Endothelial cell of umbilical vein (primary cell): ENCODE results near the gene NOTCH1. TPM values are rescaled to one million over a fixed set of nuclear protein-coding genes. Genes with fewer than 3 reads are reported as not detected.
A peak's percentile ranks its signal among the peaks of the same experiment; 100 is the strongest.

Experiments used
- BruUV-seq: library from RNA; stranded (reverse); fragments of 400-500 nt; replicated peaks from 2 replicates; lab custom pipeline; 2021; lab: Mats Ljungman, UMichigan
- CTCF ChIA-PET: fragments of 300-600, 350-600 bp; sonication (Branson Sonifier 250); formaldehyde crosslinking; loops from one replicate; lab custom pipeline; 2021; ENCODE audit warnings: antibody characterized with exemption, inconsistent platforms; lab: Charles Lee
- POLR2A ChIA-PET: fragments of 300-600, 350-600 bp; sonication (Branson Sonifier 250); formaldehyde crosslinking; loops from one replicate; lab custom pipeline; 2021; ENCODE audit warnings: antibody characterized with exemption, inconsistent platforms; lab: Charles Lee
- DNase-seq: peaks from one replicate; pipeline ENCODE4 v3.0.0-alpha.2; 2011; ENCODE audit warnings: low read depth, low spot score
- FAIRE-seq: peaks from 2 replicates; lab custom pipeline; 2011; peaks lifted over from hg19 to GRCh38; lab: Jason Lieb, UNC
- H2AFZ ChIP-seq: 2 replicates; pipeline ENCODE4 v1.6.0; 2012; ENCODE audit warnings: low read depth, low read length, control low read depth, inconsistent platforms
- H3K27ac ChIP-seq: 2 replicates; pipeline ENCODE4 v1.5.1; 2011; ENCODE audit warnings: low read depth, mild to moderate bottlenecking, control low read depth, low read length, moderate library complexity; ENCODE audit not compliant: insufficient read depth
- H3K27me3 ChIP-seq, 2 experiments: 2 replicates each; pipeline versions ENCODE4 v1.6.0 to v1.6.1; 2011; ENCODE audit warnings: low read length in 2 of 2, mixed read lengths in 1 of 2; ENCODE audit not compliant: control insufficient read depth in 2 of 2, insufficient read depth in 2 of 2
- H3K36me3 ChIP-seq, 2 experiments: 2 replicates in 1 of 2; 3 replicates in 1 of 2; pipeline ENCODE4 v1.5.1; 2011; ENCODE audit warnings: low read length in 2 of 2, mild to moderate bottlenecking in 1 of 2, moderate library complexity in 1 of 2; ENCODE audit not compliant: control insufficient read depth in 2 of 2, insufficient read depth in 2 of 2; ENCODE audit errors: extremely low read depth in 1 of 2
- H3K4me1 ChIP-seq: 3 replicates; pipeline ENCODE4 v1.5.1; 2011; ENCODE audit warnings: mild to moderate bottlenecking, low read length; ENCODE audit not compliant: control insufficient read depth, insufficient read depth; ENCODE audit errors: extremely low read depth
- H3K4me2 ChIP-seq: 2 replicates; pipeline ENCODE4 v1.6.1; 2011; ENCODE audit warnings: low read length, control low read depth, mixed read lengths; ENCODE audit not compliant: insufficient read depth
- H3K4me3 ChIP-seq, 3 experiments: fragments of 200-600 bp in 1 of 3; sonication (generic), shearing (Covaris generic) in 1 of 3; replicated peaks in 1 of 3; 2 replicates each; pipeline ENCODE4 v1.5.1; 2011 to 2016; ENCODE audit warnings: control low read depth in 3 of 3, low read length in 3 of 3, mild to moderate bottlenecking in 2 of 3, inconsistent platforms in 1 of 3, low read depth in 1 of 3, moderate library complexity in 1 of 3; ENCODE audit not compliant: insufficient read depth in 1 of 3
- H3K79me2 ChIP-seq: 2 replicates; pipeline ENCODE4 v1.6.0; 2012; ENCODE audit warnings: low read length, inconsistent platforms; ENCODE audit not compliant: control insufficient read depth, insufficient read depth
- H3K9ac ChIP-seq: replicated peaks from 2 replicates; pipeline ENCODE3; 2011; ENCODE audit warnings: low read length, control low read depth; ENCODE audit not compliant: insufficient read depth; ENCODE audit errors: extremely low read depth
- H3K9me1 ChIP-seq: replicated peaks from 3 replicates; pipeline ENCODE4 v1.6.0; 2011; ENCODE audit warnings: mild to moderate bottlenecking, low read length; ENCODE audit not compliant: control insufficient read depth, insufficient read depth; ENCODE audit errors: extremely low read depth
- H3K9me3 ChIP-seq: replicated peaks from 2 replicates; pipeline ENCODE4 v1.5.1; 2012; ENCODE audit warnings: low read length, inconsistent platforms; ENCODE audit not compliant: control insufficient read depth, insufficient read depth
- H4K20me1 ChIP-seq: replicated peaks from 2 replicates; pipeline ENCODE3; 2011; ENCODE audit warnings: mild to moderate bottlenecking, low read length; ENCODE audit not compliant: control insufficient read depth, insufficient read depth; ENCODE audit errors: extremely low read depth
- FOS ChIP-seq: IDR thresholded peaks from 2 replicates; pipeline ENCODE4 v1.6.1; 2011; ENCODE audit warnings: mild to moderate bottlenecking, low read length, moderate library complexity, borderline replicate concordance; ENCODE audit not compliant: insufficient read depth
- POLR2A ChIP-seq: IDR thresholded peaks from 2 replicates; pipeline ENCODE4 v1.6.1; 2012; ENCODE audit warnings: low read depth, mild to moderate bottlenecking, control low read depth, low read length
- POLR2AphosphoS5 ChIP-seq: IDR thresholded peaks from 2 replicates; pipeline ENCODE4 v1.6.1; 2012; ENCODE audit warnings: low read depth, mild to moderate bottlenecking, control low read depth, low read length, moderate library complexity; ENCODE audit not compliant: insufficient read depth
- dilution Hi-C: fragments of 300-500 bp; cut with MboI; formaldehyde crosslinking; loops from one replicate; pipeline ENCODE4 v1.15.0; 2019; ENCODE audit warnings: low sequenced_read_pairs; ENCODE audit not compliant: extremely low pct_ligation_motif_present
- intact Hi-C: fragments of 100-400 bp; cut with micrococcal nuclease; formaldehyde crosslinking; loops from one replicate; pipeline ENCODE4 v1.10.0; 2022
- polyA plus RNA-seq, 4 experiments: library from polyadenylated mRNA; depleted of rRNA in 3 of 4; stranded (reverse) in 3 of 4; unstranded in 1 of 4; fragments of >200 nt; gene quantifications; 2 replicates each; pipeline versions ENCODE4 v1.2.1 to v1.2.3, GENCODE V29; 2011 to 2012; ENCODE audit warnings: missing spikeins in 1 of 4
- total RNA-seq: library from RNA; stranded (reverse); gene quantifications from 2 replicates; pipeline ENCODE4 v1.2.3, GENCODE V29; 2021

The NOTCH1 gene
- total and polyA plus RNA-seq, 2 donors (not counting 3 experiments of a cell fraction or from before 2014, with no cell fraction given), result 31.7 to 153 TPM

GRCh38 chr9:136539427-136540421 is 6.1 kb downstream of the NOTCH1 start:
- H3K27ac ChIP-seq, result peak overlapping the region; percentile 80
- peak; percentile 95 for DNase-seq
- no peaks in the 10 kb centered on the region for H3K9me1 ChIP-seq
- peak overlapping the region; percentile 22 for H3K4me2 ChIP-seq
- peaks cover 9 to 36% of the 10 kb centered on the region in 2 experiments for H3K36me3 ChIP-seq
- intact Hi-C loops (loop anchor here (1.0 to 5.0 kb wide), 5 partner anchors 9 to 173 kb away; partner anchors contain the start of genes DIPK1B and SEC16A), dilution Hi-C loops (no loop called here)
- TF ChIP-seq POLR2AphosphoS5 (peak; percentile 9), FOS (peak; percentile 45), POLR2A (no peak)
- ChIA-PET CTCF (interaction anchor here (1.1 to 6.4 kb wide), 9 partner anchors 10 to 94 kb away, joined by 3 to 59 read pairs (median 8); no protein-coding TSS in a partner anchor), POLR2A (interaction anchor here (0.8 to 3.1 kb wide), 5 partner anchors 10 to 133 kb away, joined by 3 to 15 read pairs (median 6); no protein-coding TSS in a partner anchor)
- peak overlapping the region; percentile 32 for H3K9ac ChIP-seq
- peak overlapping the region in 1 of 3 experiments; percentile 17 for H3K4me3 ChIP-seq
- TSS peak; percentile 60 for BruUV-seq
- FAIRE-seq, result peak; percentile 100
- peaks cover 84% of the 10 kb centered on the region for H3K79me2 ChIP-seq
- peaks cover 59% of the 10 kb centered on the region for H3K4me1 ChIP-seq
- no peaks in the 10 kb centered on the region for H3K9me3 ChIP-seq
- H4K20me1 ChIP-seq, result no peaks in the 10 kb centered on the region
- no peak overlapping the region for H2AFZ ChIP-seq
- H3K27me3 ChIP-seq, result no peaks in the 10 kb centered on the region
